ENCODE data around the gene KRTAP12-4. TPM values are rescaled to one million over a fixed set of nuclear protein-coding genes. Genes with fewer than 3 reads are reported as not detected.

The KRTAP12-4 gene, protein sequence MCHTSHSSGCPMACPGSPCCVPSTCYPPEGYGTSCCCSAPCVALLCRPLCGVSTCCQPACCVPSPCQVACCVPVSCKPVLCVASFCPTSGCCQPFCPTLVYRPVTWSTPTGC
- polyA plus RNA-seq = not detected in 2 replicates

GRCh38 chr21:44654576-44655175 lies at the start of gene KRTAP12-4:
Gene KRTAP12-4 (minus strand): TSS chr21:44654659. CDS start chr21:44654614, 45 bp downstream.

GRCh38 chr21:44697172-44697810 lies 42.8 kb upstream of the KRTAP12-4 start, which contains the start of gene KRTAP10-12:
Gene KRTAP10-12 (plus strand): TSS chr21:44697172. CDS start chr21:44697202, 30 bp downstream.

DNA sequence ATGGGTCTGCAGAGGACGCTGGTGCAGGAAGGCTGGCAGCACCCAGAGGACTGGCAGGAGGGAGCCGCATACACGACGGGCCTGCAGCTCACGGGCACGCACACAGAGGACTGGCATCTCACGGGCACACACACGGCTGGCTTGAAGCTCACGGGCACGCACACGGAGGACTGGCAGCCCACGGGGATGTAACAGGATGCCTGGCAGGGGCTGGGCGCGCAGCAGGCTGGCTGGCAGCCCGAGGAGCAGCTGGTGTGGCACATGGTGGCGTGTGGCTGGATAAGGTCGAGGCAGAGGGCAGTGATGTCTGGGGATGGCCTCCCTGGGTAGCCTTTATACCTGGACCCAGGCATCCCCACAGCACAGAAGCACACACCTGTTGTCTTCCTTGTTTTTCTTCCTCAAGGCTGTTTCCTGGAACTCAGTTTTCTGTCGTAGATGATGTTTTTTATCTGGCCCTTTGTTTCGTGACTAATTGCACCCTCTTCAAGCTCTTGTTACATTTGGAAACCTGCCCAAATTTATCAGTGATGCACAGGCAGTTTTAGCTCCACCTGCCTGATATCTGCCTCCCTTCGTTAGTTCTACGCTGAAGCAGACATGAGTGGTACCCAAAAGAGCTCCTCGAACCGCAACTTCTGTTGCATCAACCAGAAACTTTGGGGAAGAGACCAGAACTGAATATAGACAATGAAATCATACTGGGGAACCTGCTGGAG lies 27.6 kb upstream of the KRTAP12-4 start, which contains the start of gene KRTAP12-1:
Gene KRTAP12-1 (minus strand): TSS at position 303 of the 719 bp plus-strand sequence. CDS start 40 bp downstream, at position 263.

DNA sequence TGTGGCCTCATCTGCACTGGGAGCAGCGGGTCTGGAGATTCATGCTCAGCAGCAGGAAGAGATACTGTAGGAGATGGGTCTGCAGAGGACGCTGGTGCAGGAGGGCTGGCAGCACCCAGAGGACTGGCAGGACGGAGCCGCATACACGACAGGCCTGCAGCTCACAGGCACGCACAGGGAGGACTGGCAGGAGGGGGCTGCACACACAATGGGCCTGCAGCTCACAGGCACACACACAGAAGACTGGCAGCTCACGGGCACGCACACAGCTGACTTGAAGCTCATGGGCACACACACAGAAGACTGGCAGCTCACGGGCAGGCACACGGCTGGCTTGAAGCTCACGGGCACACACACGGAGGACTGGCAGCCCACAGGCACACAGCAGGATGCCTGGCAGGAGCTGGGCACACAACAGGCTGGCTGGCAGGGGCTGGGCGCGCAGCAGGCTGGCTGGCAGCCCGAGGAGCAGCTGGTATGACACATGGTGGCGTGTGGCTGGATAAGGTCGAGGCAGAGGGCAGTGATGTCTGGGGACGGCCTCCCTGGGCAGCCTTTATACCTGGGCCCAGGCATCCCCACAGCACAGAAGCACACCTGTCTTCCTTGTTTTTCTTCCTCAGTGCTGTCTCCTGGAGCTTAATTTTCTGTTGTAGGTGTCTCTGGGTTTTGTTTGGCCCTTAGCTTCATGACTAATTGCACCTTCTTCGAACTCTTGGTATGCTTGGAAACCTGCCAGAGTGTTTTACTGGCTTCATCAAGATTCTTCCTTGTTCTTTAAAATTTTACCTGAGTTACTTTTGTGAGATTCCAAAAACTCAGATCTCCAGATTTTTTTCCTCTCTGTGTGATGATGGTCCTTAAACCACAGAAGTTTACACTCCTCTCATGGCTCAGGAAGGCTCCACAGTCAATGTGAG lies 12.2 kb upstream of the KRTAP12-4 start, which contains the start of gene KRTAP12-2:
Gene KRTAP12-2 (minus strand): TSS at position 527 of the 920 bp plus-strand sequence. CDS start 41 bp downstream, at position 486.

DNA sequence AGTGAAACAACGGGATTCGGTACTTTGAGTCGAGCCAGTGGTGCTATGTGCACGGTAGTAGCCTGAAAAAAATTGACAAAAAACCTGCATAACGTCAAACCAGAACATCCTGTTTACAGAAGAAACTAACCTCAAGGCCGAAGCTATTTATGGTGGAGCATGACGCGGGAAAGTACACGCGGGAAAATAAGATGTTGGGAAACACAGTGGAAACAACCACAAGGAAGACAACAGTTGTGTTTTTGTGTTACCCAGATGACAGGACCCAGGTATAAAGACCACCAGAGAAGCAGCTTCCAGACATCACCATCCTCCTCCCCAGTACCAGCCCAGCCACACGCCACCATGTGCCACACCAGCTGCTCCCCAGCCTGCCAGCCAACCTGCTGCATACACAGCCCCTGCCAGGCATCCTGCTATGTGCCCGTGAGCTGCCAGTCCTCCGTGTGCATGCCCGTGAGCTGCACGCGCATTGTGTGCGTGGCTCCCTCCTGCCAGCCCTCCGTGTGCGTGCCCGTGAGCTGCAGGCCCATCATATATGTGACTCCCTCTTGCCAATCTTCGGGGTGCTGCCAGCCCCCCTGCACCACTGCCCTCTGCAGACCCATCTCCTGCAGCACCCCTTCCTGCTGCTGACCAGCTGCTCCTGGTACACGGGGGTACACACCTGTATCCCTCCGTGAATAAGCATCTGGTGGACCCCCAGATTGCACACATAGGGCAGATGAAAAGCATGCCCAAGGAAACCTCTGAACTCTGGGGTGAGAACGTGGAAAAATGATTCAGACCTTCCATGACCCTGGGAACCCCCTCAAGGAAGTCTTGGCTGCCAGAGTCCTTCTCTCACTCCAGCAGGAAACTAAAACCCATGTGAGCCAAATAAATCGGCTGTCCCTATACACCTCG lies 3.4 kb upstream of the KRTAP12-4 start, which contains the start of gene KRTAP12-3:
Gene KRTAP12-3 (plus strand): TSS at position 298 of the 906 bp plus-strand sequence. CDS start 48 bp downstream, at position 346.

DNA sequence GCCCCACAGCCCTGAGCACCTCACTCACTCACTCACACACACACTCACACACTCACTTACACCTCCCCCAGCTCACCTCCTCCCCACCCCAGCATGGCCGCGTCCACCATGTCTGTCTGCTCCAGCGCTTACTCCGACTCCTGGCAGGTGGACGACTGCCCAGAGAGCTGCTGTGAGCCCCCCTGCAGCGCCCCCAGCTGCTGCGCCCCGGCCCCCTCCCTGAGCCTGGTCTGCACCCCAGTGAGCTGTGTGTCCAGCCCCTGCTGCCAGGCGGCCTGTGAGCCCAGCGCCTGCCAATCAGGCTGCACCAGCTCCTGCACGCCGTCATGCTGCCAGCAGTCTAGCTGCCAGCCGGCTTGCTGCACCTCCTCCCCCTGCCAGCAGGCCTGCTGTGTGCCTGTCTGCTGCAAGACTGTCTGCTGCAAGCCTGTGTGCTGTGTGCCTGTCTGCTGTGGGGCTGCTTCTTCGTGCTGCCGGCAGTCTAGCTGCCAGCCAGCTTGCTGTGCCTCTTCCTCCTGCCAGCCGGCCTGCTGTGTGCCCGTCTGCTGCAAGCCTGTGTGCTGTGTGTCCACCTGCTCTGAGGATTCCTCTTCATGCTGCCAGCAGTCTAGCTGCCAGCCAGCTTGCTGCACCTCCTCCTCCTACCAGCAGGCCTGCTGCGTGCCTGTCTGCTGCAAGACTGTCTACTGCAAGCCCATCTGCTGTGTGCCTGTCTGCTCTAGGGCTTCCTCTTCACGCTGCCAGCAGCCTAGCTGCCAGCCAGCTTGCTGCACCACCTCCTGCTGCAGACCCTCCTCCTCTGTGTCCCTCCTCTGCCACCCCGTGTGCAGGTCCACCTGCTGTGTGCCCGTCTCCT lies 7.9 kb downstream of the KRTAP12-4 start, which contains the start of gene KRTAP10-11:
Gene KRTAP10-11 (plus strand): TSS at position 49 of the 856 bp plus-strand sequence. CDS start 45 bp downstream, at position 94.

DNA sequence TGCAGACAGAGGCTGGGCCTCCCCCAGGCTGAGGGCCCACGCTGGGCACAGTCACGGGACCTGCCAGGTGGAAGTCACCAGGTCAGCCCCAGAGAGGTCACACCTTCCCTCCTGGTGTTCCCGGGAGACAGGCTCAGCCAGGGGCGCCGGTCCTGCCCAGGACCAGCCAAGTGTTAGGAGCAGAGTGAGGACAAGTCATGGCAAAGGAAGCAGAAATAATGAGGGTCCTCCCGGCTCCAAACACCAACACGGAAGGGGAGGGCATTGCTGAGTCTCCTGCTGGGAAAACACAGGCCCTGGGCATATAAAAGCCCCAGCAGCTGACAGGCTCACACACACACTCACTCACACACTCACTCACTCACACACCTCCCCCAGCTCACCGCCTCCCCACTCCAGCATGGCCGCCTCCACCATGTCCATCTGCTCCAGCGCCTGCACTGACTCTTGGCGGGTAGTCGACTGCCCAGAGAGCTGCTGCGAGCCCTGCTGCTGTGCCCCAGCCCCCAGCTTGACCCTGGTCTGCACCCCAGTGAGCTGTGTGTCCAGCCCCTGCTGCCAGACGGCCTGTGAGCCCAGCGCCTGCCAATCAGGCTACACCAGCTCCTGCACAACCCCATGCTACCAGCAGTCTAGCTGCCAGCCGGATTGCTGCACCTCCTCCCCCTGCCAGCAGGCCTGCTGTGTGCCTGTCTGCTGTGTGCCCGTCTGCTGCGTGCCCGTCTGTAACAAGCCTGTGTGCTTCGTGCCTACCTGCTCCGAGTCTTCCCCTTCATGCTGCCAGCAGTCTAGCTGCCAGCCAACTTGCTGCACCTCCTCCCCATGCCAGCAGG lies 17.2 kb downstream of the KRTAP12-4 start, which contains the start of gene KRTAP10-10:
Gene KRTAP10-10 (plus strand): TSS at position 339 of the 833 bp plus-strand sequence. CDS start 62 bp downstream, at position 401.

GRCh38 chr21:44626673-44627143 lies 27.8 kb downstream of the KRTAP12-4 start, which contains the start of gene KRTAP10-9:
Gene KRTAP10-9 (plus strand): TSS chr21:44627093. CDS start chr21:44627172, 79 bp downstream.

GRCh38 chr21:44612029-44612486 lies 42.4 kb downstream of the KRTAP12-4 start, which contains the start of gene KRTAP10-8:
Gene KRTAP10-8 (plus strand): TSS chr21:44612079. CDS start chr21:44612101, 22 bp downstream.

Other genes with a start within 250 kb of the KRTAP12-4 start
- not detected in 2 replicates for gene LRRC3, start 199.1 kb downstream of the KRTAP12-4 start, polyA plus RNA-seq
- not detected in 2 replicates for gene KRTAP10-1, start 114.5 kb downstream of the KRTAP12-4 start, polyA plus RNA-seq
- not detected in 2 replicates for gene KRTAP10-2, start 103.2 kb downstream of the KRTAP12-4 start, polyA plus RNA-seq
- gene KRTAP10-3, start 95.9 kb downstream of the KRTAP12-4 start, polyA plus RNA-seq = not detected in 2 replicates
- not detected in 2 replicates for gene KRTAP10-4, start 80.9 kb downstream of the KRTAP12-4 start, polyA plus RNA-seq
- not detected in 2 replicates for gene KRTAP10-5, start 74.1 kb downstream of the KRTAP12-4 start, polyA plus RNA-seq
- gene KRTAP10-6, start 62.2 kb downstream of the KRTAP12-4 start, polyA plus RNA-seq = not detected in 2 replicates
- not detected in 2 replicates for gene KRTAP10-7, start 54.1 kb downstream of the KRTAP12-4 start, polyA plus RNA-seq
- not detected in 2 replicates for gene KRTAP10-8, start 42.6 kb downstream of the KRTAP12-4 start, polyA plus RNA-seq
- not detected in 2 replicates for gene KRTAP10-9, start 27.6 kb downstream of the KRTAP12-4 start, polyA plus RNA-seq
- gene KRTAP10-10, start 17.3 kb downstream of the KRTAP12-4 start, polyA plus RNA-seq = not detected in 2 replicates
- not detected in 2 replicates for gene KRTAP10-11, start 8.2 kb downstream of the KRTAP12-4 start, polyA plus RNA-seq
- not detected in 2 replicates for gene KRTAP12-3, start 3.3 kb upstream of the KRTAP12-4 start, polyA plus RNA-seq
- gene KRTAP12-2, start 12.3 kb upstream of the KRTAP12-4 start, polyA plus RNA-seq = not detected in 2 replicates
- gene KRTAP12-1, start 27.5 kb upstream of the KRTAP12-4 start, polyA plus RNA-seq = not detected in 2 replicates
- gene KRTAP10-12, start 42.5 kb upstream of the KRTAP12-4 start, polyA plus RNA-seq = not detected in 2 replicates
- not detected in 2 replicates for gene TSPEAR, start 56.9 kb upstream of the KRTAP12-4 start, polyA plus RNA-seq
- 18.6 and 38.5 TPM in 2 replicates for gene UBE2G2, start 147.2 kb upstream of the KRTAP12-4 start, polyA plus RNA-seq
- 66.7 and 90.6 TPM in 2 replicates for gene SUMO3, start 163.4 kb upstream of the KRTAP12-4 start, polyA plus RNA-seq
- gene PTTG1IP, start 219.0 kb upstream of the KRTAP12-4 start, polyA plus RNA-seq = 9.0 and 12.0 TPM in 2 replicates